ENCODE data around the gene FAM131B.

DNA sequence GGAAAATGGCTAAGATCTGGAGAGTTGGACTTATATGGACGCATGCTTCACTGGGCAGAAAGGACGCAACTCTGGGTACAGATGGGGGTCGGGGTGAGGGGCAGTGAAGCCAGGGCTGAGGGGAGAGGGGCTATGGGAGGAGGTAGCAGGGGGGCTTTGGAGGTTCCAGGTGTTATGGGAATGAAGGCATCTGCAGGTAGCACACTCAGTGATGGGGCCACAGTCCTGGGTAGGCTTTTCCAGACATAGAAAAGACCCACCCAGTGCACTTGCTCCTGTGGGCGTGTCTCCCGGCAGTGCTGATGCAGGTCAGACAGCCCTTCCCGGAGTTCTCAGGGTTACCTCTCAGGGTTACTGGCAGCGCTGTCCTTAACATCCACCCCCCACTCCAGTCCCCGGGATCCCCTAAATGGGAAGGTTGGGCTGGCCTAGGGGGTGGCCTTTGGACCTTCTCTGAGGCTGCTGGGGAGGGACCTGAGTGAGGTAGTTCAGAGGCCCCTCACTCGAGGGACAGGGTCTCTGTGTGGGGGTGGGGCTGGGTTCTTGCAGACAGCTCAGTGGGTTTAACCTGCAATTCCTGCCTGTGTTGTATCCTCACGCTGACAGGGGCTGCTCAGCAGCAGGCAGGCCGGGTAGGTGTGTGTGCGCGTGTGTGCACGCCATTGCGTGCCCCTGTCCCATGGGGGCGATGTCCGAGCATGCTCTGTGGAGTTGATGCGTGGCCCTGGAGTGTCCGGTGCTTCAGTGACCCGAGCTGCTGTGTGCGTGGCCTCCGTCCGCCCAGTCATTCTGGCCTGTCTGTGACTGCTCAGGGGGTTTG lies 24.9 kb upstream of the FAM131B start:
- no peak for TF ChIP-seq ZNF274 (IDR thresholded peaks at IDR 0.05; ENCODE audit: low read depth, low read length)
- no peak for TF ChIP-seq YY1 (IDR thresholded peaks at IDR 0.05; ENCODE audit: insufficient read depth, insufficient read length)
